Nephron progenitor cell (in vitro differentiated cells): ENCODE results near the gene ZNF652.

Source experiments
- DNase-seq: peaks from one replicate; pipeline ENCODE4 v3.0.0; 2021
- H3K27ac Mint-ChIP-seq: 2 replicates; pipeline ENCODE4 v1.8.0; 2021; ENCODE audit warnings: mild to moderate bottlenecking, moderate library complexity, mixed read lengths
- H3K27me3 Mint-ChIP-seq: 2 replicates; pipeline ENCODE4 v1.8.0; 2021; ENCODE audit warnings: mild to moderate bottlenecking, low read depth, mixed read lengths; ENCODE audit not compliant: poor library complexity
- H3K36me3 Mint-ChIP-seq: 2 replicates; pipeline ENCODE4 v1.8.0; 2021; ENCODE audit warnings: low read depth, mixed read lengths
- H3K4me1 Mint-ChIP-seq: 2 replicates; pipeline ENCODE4 v1.8.0; 2021; ENCODE audit warnings: mixed read lengths
- H3K4me3 Mint-ChIP-seq: 2 replicates; pipeline ENCODE4 v1.8.0; 2021; ENCODE audit warnings: mild to moderate bottlenecking, moderate library complexity, mixed read lengths
- H3K9me3 Mint-ChIP-seq: 2 replicates; pipeline ENCODE4 v1.8.0; 2021; ENCODE audit warnings: mild to moderate bottlenecking, moderate library complexity, mixed read lengths
- CTCF ChIP-seq: fragments of 200-600 bp; sonication (generic); IDR thresholded peaks from 2 replicates; pipeline ENCODE4 v1.5.0; 2021; ENCODE audit warnings: antibody characterized with exemption

The ZNF652 gene

GRCh38 chr17:49356320-49356719, 5.7 kb downstream of the ZNF652 start:
- no peaks in the 10 kb centered on the region for H3K27me3 Mint-ChIP-seq
- no peak overlapping the region for H3K27ac Mint-ChIP-seq
- no peak for TF ChIP-seq CTCF

GRCh38 chr17:49353607-49354006, 8.4 kb downstream of the ZNF652 start:
- no peak for TF ChIP-seq CTCF
- Mint-ChIP-seq H3K27me3 (no peaks in the 10 kb centered on the region), H3K36me3 (peaks cover 30% of the 10 kb centered on the region), H3K27ac (no peak overlapping the region), H3K9me3 (peaks cover 15% of the 10 kb centered on the region), H3K4me1 (peaks cover 13% of the 10 kb centered on the region), H3K4me3 (no peak overlapping the region)
- DNase-seq, result no peak

More at GRCh38 chr17:49356320-49356719, 5.7 kb downstream of the ZNF652 start:
- no peak for DNase-seq
- Mint-ChIP-seq H3K4me3 (no peak overlapping the region), H3K4me1 (peaks cover 39% of the 10 kb centered on the region), H3K36me3 (peaks cover 20% of the 10 kb centered on the region), H3K9me3 (peaks cover 15% of the 10 kb centered on the region)

- peaks cover 4% of the 10 kb centered on the region for H3K4me1 Mint-ChIP-seq
- H3K36me3 Mint-ChIP-seq, result peaks cover 38% of the 10 kb centered on the region
- TF ChIP-seq CTCF, result no peak
- no peak overlapping the region for H3K4me3 Mint-ChIP-seq
- H3K27me3 Mint-ChIP-seq, result no peaks in the 10 kb centered on the region
- no peak for DNase-seq
- no peak overlapping the region for H3K27ac Mint-ChIP-seq
- H3K9me3 Mint-ChIP-seq, result peaks cover 15% of the 10 kb centered on the region
These were observed 9.4 kb downstream of the ZNF652 start for GRCh38 chr17:49352587-49353154.

GRCh38 chr17:49351572-49352140, 10.4 kb downstream of the ZNF652 start:
- TF ChIP-seq CTCF, result no peak
- DNase-seq, result no peak
- peaks cover 15% of the 10 kb centered on the region for H3K9me3 Mint-ChIP-seq
- no peak overlapping the region for H3K27ac Mint-ChIP-seq
- H3K4me1 Mint-ChIP-seq, result peaks cover 3% of the 10 kb centered on the region
- no peaks in the 10 kb centered on the region for H3K27me3 Mint-ChIP-seq
- no peak overlapping the region for H3K4me3 Mint-ChIP-seq
- peaks cover 38% of the 10 kb centered on the region for H3K36me3 Mint-ChIP-seq

GRCh38 chr17:49349541-49349940, 12.5 kb downstream of the ZNF652 start:
- TF ChIP-seq CTCF, result no peak
- Mint-ChIP-seq H3K27me3 (no peaks in the 10 kb centered on the region), H3K4me1 (no peaks in the 10 kb centered on the region), H3K4me3 (no peak overlapping the region), H3K9me3 (peaks cover 15% of the 10 kb centered on the region), H3K36me3 (peaks cover 39% of the 10 kb centered on the region), H3K27ac (no peak overlapping the region)
- no peak for DNase-seq

GRCh38 chr17:49344914-49345313, 17.1 kb downstream of the ZNF652 start:
- H3K27me3 Mint-ChIP-seq, result no peaks in the 10 kb centered on the region
- H3K27ac Mint-ChIP-seq, result no peak overlapping the region
- TF ChIP-seq CTCF, result no peak
- no peak for DNase-seq
- H3K4me3 Mint-ChIP-seq, result no peak overlapping the region
- peaks cover 28% of the 10 kb centered on the region for H3K36me3 Mint-ChIP-seq
- H3K4me1 Mint-ChIP-seq, result peaks cover 14% of the 10 kb centered on the region
- peaks cover 3% of the 10 kb centered on the region for H3K9me3 Mint-ChIP-seq
